Globus pallidus (tissue), 1 donor: ENCODE results near the gene DPYD.

Experiments used
- DNase-seq: peaks from one replicate; pipeline ENCODE4 v3.0.0-alpha.2; 2015; ENCODE audit warnings: low spot score

DPYD gene

DNA sequence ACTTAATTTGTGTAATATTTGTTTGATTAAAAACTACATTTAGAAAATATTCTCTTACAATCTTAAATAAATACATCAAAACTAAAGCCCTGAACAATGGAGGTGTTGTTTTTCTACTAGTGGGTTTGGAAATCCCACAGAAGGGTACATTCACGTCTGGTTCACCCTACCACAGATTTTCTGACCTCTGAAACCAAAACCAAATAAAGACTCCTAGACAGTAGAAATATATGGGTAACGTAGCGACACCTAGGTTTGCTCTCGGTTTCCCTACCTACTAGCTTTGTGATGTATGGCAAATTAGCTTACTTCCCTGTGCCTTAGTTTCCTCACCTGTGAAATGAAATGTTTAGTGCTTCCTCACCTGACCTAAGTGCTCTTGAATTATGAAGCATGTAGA is 312.6 kb downstream of the DPYD start:
- DNase-seq = no peak

DNA sequence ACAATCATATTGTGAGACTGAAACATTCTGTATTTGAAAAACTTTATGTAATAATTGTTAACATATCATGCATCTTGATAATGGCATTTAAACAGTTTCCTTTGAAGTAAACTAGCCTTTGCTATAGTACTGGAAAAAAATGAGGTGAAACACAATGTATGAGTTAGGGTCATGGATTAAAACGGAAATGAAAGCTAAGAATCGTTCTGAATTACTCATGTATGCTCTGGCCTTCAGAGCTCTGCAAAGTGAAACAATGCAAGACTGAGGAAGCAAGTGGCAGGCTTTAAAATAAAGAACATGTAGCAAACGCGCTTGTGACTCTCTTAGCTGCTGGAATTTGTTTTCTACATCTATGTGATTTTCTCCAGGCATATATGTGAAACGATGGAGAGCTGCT is 317.1 kb downstream of the DPYD start:
- DNase-seq = no peak

DNA sequence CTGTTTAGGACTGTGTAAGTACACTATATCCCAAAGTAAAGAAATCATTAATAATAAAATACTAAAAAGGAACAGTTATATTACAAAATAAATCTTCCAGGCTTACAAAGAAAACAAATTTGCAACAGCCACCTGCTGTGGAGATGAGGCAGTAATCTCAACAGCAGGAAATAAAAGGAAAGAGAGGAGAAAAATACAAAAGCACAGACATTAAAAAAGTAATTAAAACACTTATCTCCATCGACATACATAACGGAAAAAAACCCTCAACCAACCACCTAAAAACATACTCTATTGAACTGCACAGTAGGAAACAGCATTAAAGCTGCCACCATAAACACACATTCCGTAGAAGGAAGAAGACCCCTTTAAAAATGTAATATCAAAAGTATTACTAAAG is 317.6 kb downstream of the DPYD start:
- DNase-seq = no peak

DNA sequence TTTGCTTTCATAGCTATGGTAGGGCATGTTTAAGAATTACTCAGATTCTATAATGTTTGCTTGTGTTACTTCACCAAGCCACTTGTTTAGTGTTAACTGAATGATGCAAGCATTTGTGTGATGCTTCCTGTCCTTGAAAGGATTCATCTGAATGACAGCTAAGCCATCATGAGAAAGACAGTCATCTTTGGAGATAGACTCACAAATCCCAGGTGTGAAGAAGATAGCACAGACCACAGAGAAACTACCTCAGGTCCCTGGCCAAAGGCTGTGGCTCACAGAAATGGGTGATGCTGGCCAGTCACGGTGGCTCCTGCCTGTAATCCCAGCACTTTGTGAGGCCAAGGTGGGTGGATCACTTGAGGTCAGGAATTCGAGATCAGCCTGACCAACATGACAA is 321.4 kb downstream of the DPYD start:
- no peak for DNase-seq

DNA sequence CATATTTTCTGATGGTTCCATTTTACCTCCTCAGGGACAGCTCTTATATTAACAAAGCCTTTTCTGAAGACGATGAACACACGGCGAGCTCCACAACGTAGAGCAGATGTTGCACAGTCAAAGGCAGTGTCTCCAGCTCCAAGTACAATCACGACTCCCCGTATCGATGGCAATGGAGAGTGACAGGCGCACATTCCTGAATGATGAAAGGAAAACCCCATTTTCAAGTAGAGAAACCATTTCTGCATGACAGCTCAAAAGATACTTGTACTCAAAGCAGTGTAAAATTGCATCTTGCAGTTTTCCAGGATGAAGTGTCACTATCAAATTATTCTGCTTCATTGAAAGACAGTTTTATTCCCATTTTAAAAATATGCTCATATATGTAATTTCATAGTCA is 327.6 kb downstream of the DPYD start:
- no peak for DNase-seq

DNA sequence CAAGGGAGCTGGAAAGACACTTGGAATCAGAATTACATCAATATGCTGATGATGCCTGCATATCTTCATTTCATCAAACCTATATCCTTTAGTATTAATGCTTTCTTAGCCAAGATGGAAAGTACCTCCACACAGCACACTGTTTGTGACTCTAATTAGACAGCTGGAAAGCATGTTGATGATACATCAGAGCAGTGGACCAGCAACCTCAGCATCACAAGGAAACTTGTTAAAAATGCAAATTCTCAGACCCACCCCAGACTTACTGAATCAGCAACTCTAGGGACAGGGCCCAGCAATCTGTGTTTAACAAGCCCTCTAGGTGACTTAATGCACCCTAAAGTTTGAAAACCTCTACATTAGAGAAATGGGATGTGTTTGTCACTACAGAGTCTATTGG is 332.1 kb downstream of the DPYD start:
- DNase-seq = no peak

DNA sequence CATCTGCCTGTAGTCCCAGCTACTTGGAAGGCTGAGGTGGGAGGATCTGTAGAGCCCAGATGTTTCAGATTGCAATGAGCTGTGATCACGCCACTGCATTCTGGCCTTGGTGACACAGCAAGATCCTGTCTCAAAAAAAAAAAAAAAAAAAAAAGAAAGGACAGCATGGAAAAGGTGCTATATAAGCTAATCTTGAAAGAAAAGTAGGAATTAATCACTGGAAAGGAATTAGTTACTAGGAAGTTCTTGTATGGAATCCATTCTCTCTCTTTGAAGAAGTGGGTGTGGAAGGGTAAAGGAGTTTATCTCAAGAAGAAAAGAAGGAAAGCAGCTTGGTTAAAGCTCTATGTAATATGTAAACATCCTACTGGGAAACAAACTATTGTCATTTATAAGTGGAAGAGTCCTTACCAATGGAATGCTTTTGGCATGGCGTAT is 339.2 kb downstream of the DPYD start:
- DNase-seq = no peak

DNA sequence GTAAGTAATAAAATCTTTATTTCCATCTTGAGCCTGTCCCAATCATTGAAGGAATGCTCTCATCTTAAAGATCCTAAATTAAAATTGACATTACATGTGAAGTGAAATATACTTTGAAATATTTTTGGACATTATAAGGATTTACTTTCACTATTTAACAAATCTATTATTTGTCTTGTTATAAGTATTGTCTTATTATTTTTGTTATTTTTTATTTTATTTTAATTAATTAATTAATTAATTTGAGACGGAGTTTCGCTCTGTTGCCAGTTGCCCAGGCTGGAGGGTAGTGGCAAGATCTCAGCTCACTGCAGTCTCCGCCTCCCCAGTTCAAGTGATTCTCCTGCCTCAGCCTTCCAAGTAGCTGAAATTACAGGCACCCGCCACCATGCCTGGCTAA is 343.2 kb downstream of the DPYD start:
- no peak for DNase-seq

DNA sequence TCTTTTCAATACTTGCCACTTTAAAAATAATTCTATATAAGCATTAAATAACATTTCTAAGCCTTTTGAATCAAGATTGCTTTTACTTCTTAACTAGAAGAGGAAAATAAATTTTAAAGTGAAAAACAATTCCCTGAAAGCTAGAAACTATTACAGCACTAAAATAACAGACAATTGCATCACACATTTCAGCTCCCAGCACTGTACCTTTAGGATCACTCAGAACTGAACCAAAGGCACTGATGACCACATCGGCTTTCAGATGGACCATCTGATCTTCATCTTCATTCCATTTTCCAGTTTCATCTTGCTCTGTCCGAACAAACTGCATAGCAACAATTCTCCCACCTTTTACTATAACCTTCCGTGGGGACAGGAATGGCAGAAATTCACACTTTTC is 347.3 kb downstream of the DPYD start:
- no peak for DNase-seq

DNA sequence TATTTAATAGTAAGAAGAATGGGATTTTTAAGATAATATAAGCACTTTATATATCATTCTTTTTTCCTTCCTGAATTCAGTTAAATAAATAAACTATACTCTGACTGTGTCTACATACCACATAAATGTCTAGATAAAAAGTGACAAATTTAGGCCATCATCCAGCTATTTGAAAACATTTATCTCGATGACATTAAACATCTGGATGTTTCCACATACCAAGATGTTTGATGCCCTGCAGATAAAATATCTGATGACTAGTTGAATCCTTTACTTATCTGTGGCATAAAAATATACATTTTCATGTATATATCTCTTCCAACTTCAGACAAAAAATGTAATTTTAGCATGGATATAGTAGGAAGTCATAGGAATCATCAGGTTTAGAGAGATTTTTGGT is 348.3 kb downstream of the DPYD start:
- no peak for DNase-seq

DNA sequence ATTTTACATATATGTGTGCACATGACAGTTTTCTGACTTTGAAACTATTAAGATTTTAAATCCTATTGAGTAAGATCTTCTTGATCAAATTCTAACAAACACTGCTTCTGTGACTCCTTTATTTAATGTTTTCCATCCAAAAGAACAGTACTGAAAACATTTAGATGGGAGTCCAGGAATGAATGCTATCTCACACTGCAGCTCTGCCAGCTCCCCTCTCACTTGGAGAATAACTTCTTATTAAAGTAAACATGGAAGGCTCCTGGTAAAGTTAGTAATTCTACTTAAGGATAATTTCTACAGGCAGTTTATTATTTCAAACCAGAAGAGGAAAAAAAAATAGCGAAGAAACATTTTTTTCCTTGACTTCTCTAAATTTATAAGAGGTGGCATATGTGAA is 349.1 kb downstream of the DPYD start:
- DNase-seq = no peak

DNA sequence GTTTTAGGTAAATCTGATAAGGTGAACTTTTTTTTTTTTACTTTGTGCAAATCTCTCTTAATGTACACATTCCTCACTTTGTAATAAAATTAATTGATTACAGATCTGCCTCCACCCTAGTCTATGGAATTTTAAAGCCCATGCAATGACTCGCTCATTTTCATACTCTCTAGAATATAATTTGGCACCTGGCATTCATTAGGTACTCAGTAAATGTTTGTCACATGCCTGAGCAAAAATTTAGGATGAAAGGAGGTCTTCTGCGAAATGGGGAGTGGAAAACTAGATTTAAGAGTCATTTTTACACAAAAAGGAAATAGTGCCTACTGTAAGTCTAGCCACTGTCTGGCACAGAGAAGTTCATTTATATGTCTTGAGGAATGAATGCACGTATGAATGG is 350.1 kb downstream of the DPYD start:
- no peak for DNase-seq

DNA sequence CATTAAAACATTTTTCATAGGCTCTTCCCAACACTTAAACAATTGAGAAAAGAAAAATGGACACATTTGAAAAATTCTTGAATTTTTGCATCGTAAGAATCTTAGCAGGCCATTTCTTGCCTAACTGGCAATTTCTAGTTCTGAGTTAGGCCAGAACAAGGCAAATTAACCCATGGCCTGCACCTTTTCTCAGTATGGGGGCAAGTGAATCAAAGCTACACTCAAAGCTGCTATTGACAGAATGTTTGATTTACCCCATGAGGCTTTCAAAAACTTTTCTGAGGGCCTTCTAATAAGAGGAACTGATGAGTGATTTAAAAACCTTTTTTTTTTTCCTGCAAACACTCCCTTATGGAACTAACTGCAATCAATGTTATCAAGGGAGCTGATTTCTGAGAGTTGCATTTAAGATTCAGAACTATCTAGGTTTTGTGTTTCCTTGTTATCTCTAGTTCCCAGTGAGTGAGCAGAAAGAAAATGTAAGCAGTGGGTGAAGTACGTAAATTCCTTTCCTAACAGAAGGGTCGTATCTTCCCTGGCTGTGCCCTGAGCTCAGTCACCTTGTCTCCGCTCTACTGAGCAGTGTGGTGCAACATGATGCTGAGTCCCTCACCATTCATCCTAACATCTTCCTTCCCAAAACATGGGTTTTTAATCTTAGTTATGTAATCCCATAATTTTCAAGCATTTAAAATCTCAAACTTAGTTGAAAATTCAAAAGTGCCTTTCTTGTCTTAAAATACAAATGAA is 353.7 kb downstream of the DPYD start:
- DNase-seq = no peak

DNA sequence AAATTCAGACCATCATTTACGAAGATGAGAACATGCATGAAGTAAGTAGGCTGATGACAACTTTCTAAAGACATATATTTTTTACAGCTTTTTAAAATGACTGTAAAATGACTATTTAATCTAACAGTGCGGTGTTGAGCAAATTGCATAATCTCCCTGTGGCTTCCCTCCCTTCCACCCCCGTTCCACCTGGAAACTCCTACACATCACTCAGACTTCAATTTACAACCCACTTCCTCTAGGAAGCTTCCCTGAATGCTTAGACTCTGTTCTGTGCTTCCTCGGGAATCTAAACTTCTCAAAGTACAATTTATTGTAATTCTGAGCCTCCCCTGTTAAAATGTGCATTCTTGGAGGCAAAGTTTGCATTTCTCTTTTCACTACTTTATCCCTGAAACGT is 354.9 kb downstream of the DPYD start:
- DNase-seq = no peak

DNA sequence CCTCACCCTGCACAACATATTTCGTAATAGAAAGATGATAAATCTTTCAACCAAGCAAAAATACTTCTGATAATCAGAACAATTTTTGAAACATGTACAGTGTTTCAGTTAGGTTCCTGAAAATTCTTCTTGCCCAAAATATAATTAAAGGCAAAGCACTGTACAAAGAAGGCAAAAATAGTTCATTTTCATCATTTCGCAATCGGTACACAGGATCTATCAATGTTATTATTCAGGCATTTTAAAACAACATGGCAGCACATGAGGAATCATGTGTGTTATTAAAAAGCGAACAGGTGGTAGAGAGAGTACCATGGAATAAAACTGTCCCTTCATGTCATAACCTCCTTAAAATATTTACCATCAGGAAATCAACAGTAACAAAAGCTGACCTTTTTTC is 356.9 kb downstream of the DPYD start:
- no peak for DNase-seq

DNA sequence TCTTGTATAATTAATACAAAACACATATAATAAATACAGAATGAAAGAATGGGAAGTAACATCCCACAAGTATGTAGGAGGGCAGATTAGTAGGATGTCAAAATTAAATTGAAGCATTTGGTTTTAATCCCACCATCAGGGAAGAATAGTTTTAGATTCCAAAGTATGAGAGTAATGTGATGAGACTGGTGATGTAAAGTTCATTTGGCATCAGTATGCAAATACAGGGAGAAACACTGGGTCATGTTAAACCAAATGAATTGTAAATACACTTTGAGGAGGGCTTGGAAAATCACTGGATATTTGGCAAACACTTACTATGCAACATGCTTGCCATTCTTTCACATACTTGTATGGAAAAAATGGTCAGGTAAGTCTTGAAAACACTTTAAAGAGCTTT is 358.8 kb downstream of the DPYD start:
- no peak for DNase-seq

DNA sequence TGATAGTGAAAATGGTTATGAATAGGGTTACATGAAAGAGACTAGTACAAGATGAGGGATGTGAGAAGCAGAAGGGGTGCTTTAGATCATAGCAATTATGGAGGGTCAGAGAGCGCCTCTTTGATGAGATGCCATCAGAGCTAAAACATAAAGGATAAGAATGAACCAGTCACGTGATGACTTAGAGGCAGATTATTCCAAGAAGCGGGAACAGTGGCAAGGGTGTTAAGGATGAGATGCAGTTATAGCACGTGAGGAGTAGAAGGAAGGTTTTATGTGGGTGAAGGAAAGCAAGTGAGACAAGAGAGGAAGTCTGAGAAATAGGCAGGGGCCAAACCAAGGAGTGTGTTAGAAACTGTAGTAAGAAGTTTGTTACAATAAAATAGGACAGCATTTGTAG is 360.1 kb downstream of the DPYD start:
- DNase-seq = no peak

DNA sequence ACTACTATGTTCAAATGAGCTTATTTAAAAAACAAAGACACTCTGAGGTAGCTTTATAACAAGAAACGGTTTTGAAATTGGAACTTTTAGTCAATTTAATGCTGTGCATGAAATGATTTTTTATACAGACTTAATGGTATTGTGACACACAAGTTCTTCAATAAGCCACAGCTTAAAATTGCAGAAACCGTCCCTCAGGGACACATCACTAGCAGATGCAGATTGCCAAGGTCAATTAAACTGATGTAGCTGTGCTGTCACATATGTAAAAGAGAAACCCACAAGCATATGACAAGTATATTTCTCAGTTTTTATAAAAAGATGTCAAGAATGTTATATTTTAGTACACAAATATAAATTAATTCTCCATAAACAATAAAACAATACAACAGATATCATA is 366.9 kb downstream of the DPYD start:
- DNase-seq = no peak

DNA sequence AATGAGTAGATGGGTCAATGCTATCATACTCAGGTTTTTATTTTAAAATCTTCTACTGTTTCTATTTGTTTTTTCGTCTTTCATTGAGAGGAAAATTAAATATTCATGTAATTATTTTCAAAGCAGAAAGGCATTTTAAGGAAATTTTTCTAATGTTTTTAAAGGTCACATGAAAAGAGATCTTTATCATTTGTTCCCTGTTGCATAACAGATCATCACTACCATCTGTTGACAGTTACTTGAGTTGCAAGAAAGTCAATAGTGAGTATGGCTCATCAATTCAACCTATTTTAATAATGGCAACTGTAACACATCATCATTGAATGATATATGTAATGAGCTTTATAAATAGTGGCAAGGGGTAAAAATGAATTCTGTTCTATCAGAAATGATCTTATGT is 369.7 kb downstream of the DPYD start:
- no peak for DNase-seq

DNA sequence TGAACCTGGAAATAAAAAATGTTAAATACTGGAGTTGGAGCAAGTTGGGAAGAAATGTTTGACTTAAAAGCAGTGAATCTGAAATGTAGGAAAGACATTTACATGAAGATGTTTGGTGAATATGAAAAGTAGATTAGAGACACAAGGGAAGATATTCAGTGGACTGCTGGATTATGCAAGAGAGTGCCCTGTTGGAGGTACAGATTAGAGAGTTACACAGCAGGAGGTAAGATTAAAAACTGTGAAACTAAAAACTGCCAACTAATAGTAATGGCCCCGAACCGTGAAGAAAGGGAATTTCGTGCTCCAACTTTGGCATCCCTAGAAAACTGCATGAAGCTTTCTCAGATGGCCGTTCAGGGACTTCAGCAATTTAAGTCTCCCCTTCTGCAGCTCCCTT is 375.4 kb downstream of the DPYD start:
- no peak for DNase-seq

DNA sequence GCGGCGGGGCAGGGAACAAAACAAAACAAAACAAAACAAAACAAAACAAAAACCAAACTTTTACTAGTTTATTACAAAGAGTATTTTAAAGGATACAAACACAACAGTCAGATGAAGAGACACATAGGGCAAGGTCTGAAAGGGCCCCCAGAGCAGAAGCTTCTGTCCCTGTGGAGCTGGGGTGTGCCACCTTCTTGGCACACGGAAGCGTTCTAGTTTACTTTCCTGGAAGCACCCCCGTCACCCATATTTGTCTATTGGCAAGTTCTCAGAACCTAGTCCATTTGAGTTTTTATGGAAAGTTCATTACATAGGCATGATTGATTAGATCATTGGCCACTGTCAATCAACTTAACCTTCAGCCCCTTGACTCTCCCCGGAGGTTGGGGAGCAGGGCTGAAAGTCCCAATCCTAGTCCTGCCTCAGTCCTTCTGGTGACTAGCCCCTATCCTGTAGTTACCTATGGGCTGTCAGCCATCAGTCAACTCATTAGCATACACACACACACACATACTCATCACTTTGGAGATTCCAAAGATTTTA is 380.4 kb downstream of the DPYD start:
- DNase-seq = no peak

DNA sequence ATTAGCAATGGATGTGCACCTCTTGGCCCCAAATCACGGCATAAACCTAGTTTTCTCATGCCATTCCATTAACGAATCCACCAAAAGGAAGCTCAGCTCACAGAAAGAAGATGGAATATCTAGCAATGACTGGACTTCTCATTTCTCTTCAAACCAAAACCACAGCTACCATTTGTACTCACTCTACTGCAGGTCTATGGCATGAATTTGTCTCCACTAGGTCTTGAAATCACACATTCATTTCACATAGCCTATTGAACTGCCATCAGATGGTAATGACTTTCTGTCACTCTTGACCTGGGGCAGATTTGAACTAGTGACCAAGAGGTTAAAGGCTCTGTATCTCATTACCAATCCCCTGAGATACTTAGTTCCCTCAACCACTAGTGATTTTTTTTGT is 382.7 kb downstream of the DPYD start:
- DNase-seq = no peak

DNA sequence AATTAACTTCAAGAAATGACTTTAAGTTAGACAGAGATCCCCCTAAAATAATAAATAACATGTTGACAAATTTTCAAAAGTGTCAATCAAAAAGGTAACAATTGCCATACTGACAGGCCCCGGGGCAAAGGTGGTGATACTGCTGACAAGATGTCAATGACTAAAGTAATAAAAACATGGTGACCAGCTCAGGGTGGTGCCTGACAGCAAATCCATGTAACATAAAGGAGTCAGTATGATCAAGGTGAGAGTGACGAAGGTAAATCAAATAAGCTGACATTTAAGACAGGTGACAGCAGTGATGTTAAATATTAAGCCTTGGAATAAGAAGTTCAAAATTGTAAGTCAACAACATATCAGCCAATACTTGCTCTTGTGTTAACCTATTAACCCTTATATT is 387.5 kb downstream of the DPYD start:
- DNase-seq = no peak

DNA sequence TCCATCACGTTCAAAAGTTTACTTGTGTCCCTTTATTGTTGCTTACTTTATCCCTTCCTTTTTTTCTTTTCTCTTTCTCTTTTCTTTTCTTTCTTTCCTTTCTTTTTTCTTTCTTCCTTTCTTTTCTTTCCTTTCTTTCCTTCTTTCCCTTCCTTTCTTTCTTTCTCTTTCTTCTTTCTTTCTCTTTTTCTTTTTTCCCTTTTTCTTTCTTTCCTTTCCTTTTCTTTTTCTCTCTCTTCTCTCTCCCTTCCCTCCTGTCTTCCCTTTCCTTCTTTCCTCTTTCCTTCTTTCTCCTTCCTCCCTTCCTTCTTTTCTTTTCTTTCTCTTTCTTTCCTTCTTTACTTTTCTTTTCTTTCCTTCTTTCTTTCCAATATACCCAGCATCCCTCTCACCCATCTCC is 391.2 kb downstream of the DPYD start:
- no peak for DNase-seq
